Mesenchymal stem cell (in vitro differentiated cells and primary cell): ENCODE measurements around the gene CCDC38.

Source experiments
- DNase-seq: peaks from one replicate; pipeline ENCODE4 v3.0.0-alpha.2; 2013
- H2AFZ ChIP-seq: one replicate; pipeline ENCODE4 v1.6.1; 2013; ENCODE audit warnings: low read depth, mild to moderate bottlenecking, control low read depth, inconsistent platforms, low read length, moderate library complexity
- H2AK5ac ChIP-seq: 2 replicates; pipeline ENCODE4 v1.6.1; 2013; ENCODE audit warnings: low read length, moderate library complexity, mild to moderate bottlenecking, inconsistent platforms; ENCODE audit not compliant: severe bottlenecking
- H2BK120ac ChIP-seq: one replicate; pipeline ENCODE4 v1.6.1; 2013; ENCODE audit warnings: low read depth, mild to moderate bottlenecking, inconsistent platforms, low read length, moderate library complexity
- H2BK12ac ChIP-seq, 2 experiments: one replicate each; pipeline ENCODE4 v1.6.1; 2013; ENCODE audit warnings: inconsistent platforms in 2 of 2, low read length in 2 of 2, mild to moderate bottlenecking in 2 of 2, moderate library complexity in 2 of 2, control low read depth in 1 of 2
- H2BK15ac ChIP-seq: one replicate; pipeline ENCODE4 v1.6.1; 2013; ENCODE audit warnings: mild to moderate bottlenecking, low read depth, inconsistent platforms; ENCODE audit not compliant: poor library complexity, severe bottlenecking
- H2BK5ac ChIP-seq: 2 replicates; pipeline ENCODE4 v1.6.1; 2013; ENCODE audit warnings: low read depth, mild to moderate bottlenecking, low read length, control low read depth, inconsistent platforms; ENCODE audit not compliant: poor library complexity, severe bottlenecking
- H3K14ac ChIP-seq, 2 experiments: one replicate each; pipeline ENCODE4 v1.6.1; 2013; ENCODE audit warnings: inconsistent platforms in 2 of 2, low read length in 2 of 2, control low read depth in 1 of 2, mild to moderate bottlenecking in 1 of 2, moderate library complexity in 1 of 2
- H3K18ac ChIP-seq, 2 experiments: one replicate each; pipeline ENCODE4 v1.6.1; 2013; ENCODE audit warnings: inconsistent platforms in 2 of 2, low read length in 2 of 2, control low read depth in 1 of 2, low read depth in 1 of 2, mild to moderate bottlenecking in 1 of 2
- H3K23ac ChIP-seq, 2 experiments: one replicate each; pipeline ENCODE4 v1.6.1; 2013; ENCODE audit warnings: inconsistent platforms in 2 of 2, low read length in 2 of 2, mild to moderate bottlenecking in 2 of 2, moderate library complexity in 2 of 2, control low read depth in 1 of 2
- H3K27ac ChIP-seq: 2 replicates; pipeline ENCODE4 v1.5.1; 2013; ENCODE audit warnings: mild to moderate bottlenecking, moderate library complexity, low read length, control low read depth, inconsistent platforms; ENCODE audit not compliant: poor library complexity, severe bottlenecking
- H3K27me3 ChIP-seq, 2 experiments: 2 replicates each; pipeline versions ENCODE4 v1.6.1 to v1.7.0; 2013; ENCODE audit warnings: low read length in 2 of 2, mild to moderate bottlenecking in 2 of 2, moderate library complexity in 2 of 2, control low read depth in 1 of 2, inconsistent platforms in 1 of 2; ENCODE audit not compliant: control insufficient read depth in 1 of 2, insufficient read depth in 1 of 2
- H3K36me3 ChIP-seq, 2 experiments: 2 replicates each; pipeline versions ENCODE4 v1.6.1 to v1.7.0; 2013; ENCODE audit warnings: low read length in 2 of 2, control low read depth in 1 of 2, inconsistent platforms in 1 of 2, low read depth in 1 of 2, mild to moderate bottlenecking in 1 of 2; ENCODE audit not compliant: insufficient read depth in 2 of 2, control insufficient read depth in 1 of 2
- H3K4ac ChIP-seq, 2 experiments: one replicate each; pipeline ENCODE4 v1.6.1; 2013; ENCODE audit warnings: inconsistent platforms in 2 of 2, low read length in 2 of 2, mild to moderate bottlenecking in 2 of 2, moderate library complexity in 2 of 2, control low read depth in 1 of 2, low read depth in 1 of 2
- H3K4me1 ChIP-seq: 2 replicates; pipeline ENCODE4 v1.6.1; 2013; ENCODE audit warnings: low read depth, low read length, control low read depth; ENCODE audit not compliant: control insufficient read depth, insufficient read depth
- H3K4me2 ChIP-seq: 2 replicates; pipeline ENCODE4 v1.6.1; 2013; ENCODE audit warnings: low read length, mild to moderate bottlenecking, inconsistent platforms; ENCODE audit not compliant: poor library complexity, severe bottlenecking
- H3K4me3 ChIP-seq, 2 experiments: 2 replicates each; pipeline versions ENCODE4 v1.5.1 to v1.7.0; 2013; ENCODE audit warnings: low read length in 2 of 2, mild to moderate bottlenecking in 2 of 2, control low read depth in 1 of 2, low read depth in 1 of 2; ENCODE audit not compliant: insufficient read depth in 1 of 2
- H3K79me1 ChIP-seq: replicated peaks from 2 replicates; pipeline ENCODE4 v1.6.1; 2013; ENCODE audit warnings: mild to moderate bottlenecking, control low read depth, low read length, inconsistent platforms; ENCODE audit not compliant: poor library complexity, severe bottlenecking
- H3K9ac ChIP-seq: 2 replicates; pipeline ENCODE4 v1.7.0; 2013; ENCODE audit warnings: mild to moderate bottlenecking, low read length, moderate library complexity
- H3K9me3 ChIP-seq: 2 replicates; pipeline ENCODE4 v1.7.0; 2013; ENCODE audit warnings: mild to moderate bottlenecking, low read length; ENCODE audit not compliant: control insufficient read depth
- H4K8ac ChIP-seq: one replicate; pipeline ENCODE4 v1.6.1; 2013; ENCODE audit warnings: inconsistent platforms, mild to moderate bottlenecking, low read length, moderate library complexity
- H4K91ac ChIP-seq: one replicate; pipeline ENCODE4 v1.6.1; 2013; ENCODE audit warnings: mild to moderate bottlenecking, low read length, inconsistent platforms
- WGBS: methylation state at CpG from one replicate; pipeline ENCODE4 v1.1.7; 2013; ENCODE audit warnings: mixed read lengths; 5-methylcytosine and 5-hydroxymethylcytosine counted together

CCDC38 gene

DNA sequence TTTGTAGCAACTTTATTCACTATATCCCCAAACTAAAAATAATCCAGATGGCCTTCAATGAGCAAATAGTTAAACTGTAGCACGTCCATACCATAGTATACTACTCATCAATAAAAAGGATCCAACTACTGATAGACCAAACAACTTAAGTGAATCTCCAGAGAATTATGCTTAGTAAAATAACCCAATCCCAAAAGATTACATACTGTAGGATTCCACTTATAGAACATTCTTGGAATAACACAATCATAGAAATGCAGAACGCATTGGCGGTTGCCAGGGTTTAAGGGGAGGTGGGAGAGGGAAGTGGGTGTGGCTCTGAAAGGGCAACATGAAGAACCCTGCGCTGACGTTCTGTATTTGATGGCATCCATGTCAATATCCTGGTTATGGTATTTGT lies 55.1 kb downstream of the CCDC38 start:
- H2AFZ ChIP-seq: no peak overlapping the region
- no peaks in the 10 kb centered on the region for H3K9me3 ChIP-seq
- H3K4ac ChIP-seq: no peak overlapping the region
- no peak overlapping the region for H3K23ac ChIP-seq
- H3K36me3 ChIP-seq: no peaks in the 10 kb centered on the region
- no peak overlapping the region for H2AK5ac ChIP-seq
- no peak overlapping the region for H3K4me3 ChIP-seq
- no peak overlapping the region for H3K4me2 ChIP-seq
- H2BK12ac ChIP-seq: no peak overlapping the region
- H3K18ac ChIP-seq: no peak overlapping the region
- H3K79me1 ChIP-seq: no peaks in the 10 kb centered on the region
- H4K8ac ChIP-seq: no peak overlapping the region
- H3K14ac ChIP-seq: no peak overlapping the region
- H3K27ac ChIP-seq: no peak overlapping the region
- peaks cover 0 to 5% of the 10 kb centered on the region in 2 experiments for H3K27me3 ChIP-seq
- H3K4me1 ChIP-seq: no peaks in the 10 kb centered on the region
- no peak overlapping the region for H4K91ac ChIP-seq
- no peak for DNase-seq
- H2BK5ac ChIP-seq: no peak overlapping the region
- no peak overlapping the region for H2BK15ac ChIP-seq
- no peak overlapping the region for H2BK120ac ChIP-seq
- no peak overlapping the region for H3K9ac ChIP-seq
- WGBS: 93% methylated on average over 5 of the region's 5 CpGs

DNA sequence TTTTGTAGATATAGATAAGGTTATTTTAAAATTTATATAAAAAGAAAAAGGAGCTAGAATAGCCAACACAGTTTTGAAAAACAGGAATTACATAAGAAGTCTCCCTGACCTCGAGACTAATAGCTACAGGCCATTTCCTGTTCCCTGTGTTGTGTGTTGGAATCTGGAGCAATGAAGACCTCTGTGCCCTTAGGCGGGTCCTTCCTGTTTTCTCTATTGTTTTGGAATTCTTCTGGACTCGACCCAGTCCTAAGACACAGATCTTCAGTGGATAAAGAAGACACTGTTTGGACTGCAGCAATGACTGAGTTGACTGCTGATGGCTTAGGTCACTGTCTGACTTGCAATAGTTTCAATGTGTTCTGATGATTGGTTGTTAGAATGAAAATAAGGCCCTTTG lies 57.4 kb downstream of the CCDC38 start:
- H2AK5ac ChIP-seq: no peak overlapping the region
- H3K4me3 ChIP-seq: no peak overlapping the region
- DNase-seq: no peak
- H3K4me1 ChIP-seq: no peaks in the 10 kb centered on the region
- H3K14ac ChIP-seq: no peak overlapping the region
- H3K4ac ChIP-seq: no peak overlapping the region
- H2BK12ac ChIP-seq: no peak overlapping the region
- no peaks in the 10 kb centered on the region for H3K27me3 ChIP-seq
- no peak overlapping the region for H2BK15ac ChIP-seq
- no peak overlapping the region for H3K18ac ChIP-seq
- WGBS: 71% methylated on average over 3 of the region's 3 CpGs
- no peak overlapping the region for H3K4me2 ChIP-seq
- H4K91ac ChIP-seq: no peak overlapping the region
- no peak overlapping the region for H2AFZ ChIP-seq
- H3K79me1 ChIP-seq: no peaks in the 10 kb centered on the region
- H2BK5ac ChIP-seq: no peak overlapping the region
- no peak overlapping the region for H3K9ac ChIP-seq
- no peaks in the 10 kb centered on the region for H3K36me3 ChIP-seq
- no peak overlapping the region for H2BK120ac ChIP-seq
- H4K8ac ChIP-seq: no peak overlapping the region
- H3K23ac ChIP-seq: no peak overlapping the region
- H3K27ac ChIP-seq: no peak overlapping the region
- no peaks in the 10 kb centered on the region for H3K9me3 ChIP-seq

DNA sequence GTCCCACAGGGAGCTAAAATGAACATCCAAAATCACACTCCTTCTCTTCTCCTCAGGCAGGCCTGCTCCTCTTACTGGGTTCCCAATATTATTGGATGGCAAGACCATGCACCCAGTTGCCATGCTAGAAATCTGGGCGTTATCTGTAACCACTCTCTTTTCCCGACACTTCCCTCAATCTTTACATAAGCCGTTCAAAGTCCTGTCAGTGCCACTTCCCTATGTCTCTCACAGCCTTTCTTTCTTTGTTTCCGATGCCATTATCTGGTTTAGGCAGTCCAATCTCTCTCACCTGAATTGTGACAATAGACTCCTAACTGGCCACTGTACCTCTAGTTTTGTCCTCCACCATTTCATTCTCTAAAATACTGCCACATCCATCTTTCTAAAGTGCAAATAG lies 59.5 kb downstream of the CCDC38 start:
- Histone ChIP-seq H3K79me1 (no peaks in the 10 kb centered on the region), H4K8ac (no peak overlapping the region), H3K27me3 (no peaks in the 10 kb centered on the region), H4K91ac (no peak overlapping the region), H2BK12ac (no peak overlapping the region), H3K9ac (no peak overlapping the region), H3K4me2 (no peak overlapping the region), H3K4ac (no peak overlapping the region), H2BK120ac (no peak overlapping the region), H3K4me3 (no peak overlapping the region), H3K36me3 (no peaks in the 10 kb centered on the region), H2BK15ac (no peak overlapping the region), H2AK5ac (no peak overlapping the region), H3K9me3 (no peaks in the 10 kb centered on the region), H3K27ac (no peak overlapping the region), H2AFZ (no peak overlapping the region), H3K18ac (no peak overlapping the region), H3K4me1 (no peaks in the 10 kb centered on the region), H3K23ac (no peak overlapping the region), H3K14ac (no peak overlapping the region), H2BK5ac (no peak overlapping the region)
- no peak for DNase-seq
- WGBS: 93% methylated on average over 4 of the region's 4 CpGs

DNA sequence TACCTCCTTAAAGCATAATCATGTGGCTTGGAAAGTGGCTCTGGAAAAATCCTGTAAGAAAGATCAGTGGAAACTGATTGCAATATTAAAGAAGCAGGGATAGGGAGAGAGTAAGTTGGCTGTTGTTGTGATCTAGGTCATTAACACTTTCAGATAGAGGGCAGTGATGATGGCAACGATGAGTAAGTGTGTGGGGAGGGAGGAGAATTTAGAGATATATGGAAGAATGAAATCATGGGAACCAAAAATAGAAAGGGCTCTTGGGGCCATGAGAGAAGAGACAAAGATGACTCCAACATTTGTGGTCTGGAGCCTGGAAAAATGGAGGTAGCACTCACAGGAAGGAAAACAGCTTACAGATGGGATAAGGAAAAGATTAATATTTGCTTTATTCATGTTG lies 60.3 kb downstream of the CCDC38 start:
- H3K27ac ChIP-seq: no peak overlapping the region
- H3K79me1 ChIP-seq: no peaks in the 10 kb centered on the region
- H3K14ac ChIP-seq: no peak overlapping the region
- H3K18ac ChIP-seq: no peak overlapping the region
- peak; percentile 53 for DNase-seq
- no peaks in the 10 kb centered on the region for H3K4me1 ChIP-seq
- no peak overlapping the region for H4K91ac ChIP-seq
- peak overlapping the region in 1 of 2 experiments; percentile 31 for H3K4me3 ChIP-seq
- H4K8ac ChIP-seq: no peak overlapping the region
- H2AFZ ChIP-seq: no peak overlapping the region
- H3K9ac ChIP-seq: peak overlapping the region; percentile 44
- H3K27me3 ChIP-seq: no peaks in the 10 kb centered on the region
- H2BK120ac ChIP-seq: no peak overlapping the region
- WGBS: 56% methylated on average over 1 of the region's 1 CpG
- H3K36me3 ChIP-seq: no peaks in the 10 kb centered on the region
- H3K23ac ChIP-seq: no peak overlapping the region
- no peak overlapping the region for H2BK15ac ChIP-seq
- H3K9me3 ChIP-seq: no peaks in the 10 kb centered on the region
- no peak overlapping the region for H2AK5ac ChIP-seq
- no peak overlapping the region for H3K4ac ChIP-seq
- no peak overlapping the region for H2BK5ac ChIP-seq
- no peak overlapping the region for H2BK12ac ChIP-seq
- H3K4me2 ChIP-seq: no peak overlapping the region
